GM10266 (cell line): ENCODE results near the gene CHI3L1.

Experiments used
- DNase-seq: peaks from one replicate; pipeline ENCODE4 v3.0.0; 2012; ENCODE audit errors: extremely low spot score
- CTCF ChIP-seq: IDR thresholded peaks from 2 replicates; pipeline ENCODE4 v1.5.1; 2012; ENCODE audit warnings: mild to moderate bottlenecking, low read depth; ENCODE audit not compliant: control insufficient read depth, insufficient read depth; ENCODE audit errors: missing control alignments

The CHI3L1 gene

DNA sequence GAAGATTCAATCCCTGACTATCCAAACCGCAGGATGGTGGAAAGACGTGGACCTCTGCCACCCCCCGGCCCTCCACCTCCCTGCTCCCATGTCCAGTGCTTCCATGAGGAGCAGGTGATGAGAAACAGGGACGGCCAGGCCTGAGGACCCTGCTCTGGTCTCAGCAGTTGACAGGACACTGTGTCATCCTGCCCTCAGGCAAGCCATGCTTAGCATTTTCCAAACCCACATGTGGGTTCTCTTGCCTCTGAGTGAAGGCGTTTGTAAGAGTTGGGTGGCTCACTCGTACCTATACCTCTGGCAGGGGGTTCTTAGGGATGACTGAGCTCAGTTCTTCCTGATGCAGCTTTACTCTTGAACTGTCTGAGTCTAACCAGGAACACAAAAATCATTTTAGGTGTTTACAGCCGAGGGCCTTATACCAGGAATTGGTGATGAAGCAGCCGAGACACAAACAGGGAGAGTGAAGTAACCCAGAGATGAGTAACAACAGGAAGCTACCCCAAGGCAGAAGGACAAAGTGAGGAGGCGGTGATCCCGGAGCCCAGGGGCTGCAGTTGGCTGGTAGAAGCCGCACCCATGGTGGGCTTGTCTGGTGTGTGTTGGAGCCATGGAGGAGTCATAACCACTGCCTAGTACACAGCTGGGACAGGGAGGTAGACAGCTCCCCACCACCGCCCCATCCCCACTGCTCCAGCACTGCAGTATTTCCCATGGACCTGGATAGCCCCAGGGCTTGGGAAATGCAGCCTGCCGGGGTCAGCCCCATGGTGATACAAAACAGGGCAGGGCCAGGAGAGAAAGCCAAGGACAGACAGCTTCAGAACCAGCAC is 32.3 kb downstream of the CHI3L1 start:
- no peak for DNase-seq
- no peak for TF ChIP-seq CTCF

- no peak for DNase-seq
- no peak for TF ChIP-seq CTCF
Observed at GRCh38 chr1:203153051-203153988, 33.2 kb downstream of the CHI3L1 start.

- no peak for TF ChIP-seq CTCF
- no peak for DNase-seq
Observed at GRCh38 chr1:203152158-203153034, 34.1 kb downstream of the CHI3L1 start.

DNA sequence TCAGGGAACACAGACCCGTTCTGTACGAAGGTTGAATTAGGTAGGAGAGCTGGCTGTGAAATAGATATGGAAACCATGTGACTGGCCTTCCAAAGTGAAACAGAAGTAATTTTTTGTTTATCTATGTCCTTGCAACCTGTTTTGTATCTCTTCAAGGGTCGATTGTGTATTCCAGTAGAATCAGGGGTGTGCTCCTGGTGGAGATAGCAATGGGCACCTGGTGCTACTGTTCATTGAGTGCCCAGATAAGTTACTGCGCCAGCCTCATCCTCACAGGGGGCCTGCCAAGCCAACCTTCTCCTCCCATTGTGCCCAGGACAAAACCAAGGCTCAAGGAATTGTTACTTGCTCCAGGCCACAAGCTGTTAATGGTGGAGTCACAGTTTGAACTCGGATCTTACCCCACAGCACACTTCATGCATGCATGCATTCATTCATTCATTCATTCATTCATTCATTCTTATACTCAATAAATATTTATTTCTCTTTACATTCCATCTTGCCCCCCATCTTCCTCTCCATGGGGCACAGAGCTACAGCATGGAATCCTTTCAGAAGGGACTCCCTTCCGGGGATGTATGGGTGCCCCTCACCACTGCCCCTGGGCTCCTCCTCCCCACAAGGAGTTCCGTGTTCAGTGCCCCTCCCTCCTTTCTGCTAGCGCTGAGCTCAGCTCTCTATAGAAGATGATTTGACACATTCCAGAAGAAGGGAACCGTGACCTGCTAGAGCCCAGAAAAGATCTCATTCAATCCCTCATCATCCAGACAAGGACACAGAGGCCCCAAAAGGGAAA is 34.9 kb downstream of the CHI3L1 start:
- no peak for DNase-seq
- no peak for TF ChIP-seq CTCF

GRCh38 chr1:203150511-203151297 is 35.8 kb downstream of the CHI3L1 start:
- TF ChIP-seq CTCF: no peak
- no peak for DNase-seq
